ENCODE results near the gene CSNK1D.

- no peak for TF ChIP-seq POLR2A (IDR thresholded peaks at IDR 0.05; ENCODE audit: low read depth, low read length)
- no peak for TF ChIP-seq POLR2AphosphoS5 (IDR thresholded peaks at IDR 0.05; ENCODE audit: low read depth, low read length)
- TF ChIP-seq PAX5 (IDR thresholded peaks at IDR 0.05; ENCODE audit: insufficient read depth, low read length, severe bottlenecking): peak; percentile 91
- TF ChIP-seq TAF1 (IDR thresholded peaks at IDR 0.05; ENCODE audit: low read depth, low read length): peak; percentile 52; the same call in 1 of the 2 replicates
- TF ChIP-seq SPI1 (IDR thresholded peaks at IDR 0.05; ENCODE audit: low read depth, low read length): no peak
- TF ChIP-seq POU2F2 (IDR thresholded peaks at IDR 0.05; ENCODE audit: low read depth, low read length): no peak
Measured at GRCh38 chr17:82212331-82213250, 60.9 kb downstream of the CSNK1D start, which contains the start of gene CCDC57.

Data from GM12891 (cell line).